T-cell (primary cell): ENCODE data around the gene ZNRF2. TPM values are rescaled to one million over a fixed set of nuclear protein-coding genes. Genes with fewer than 3 reads are reported as not detected.

Experiments
- ATAC-seq, 4 experiments: fragments of 200-7000 bp in 3 of 4; fragments of 150-1000 bp in 1 of 4; cut with Tn5 transposase; replicated peaks in 1 of 4; 1 replicate in 3 of 4; 2 replicates in 1 of 4; pipeline ENCODE4 v1.10.0; 2021; ENCODE audit warnings: moderate library complexity in 3 of 4, mild to moderate bottlenecking in 2 of 4, moderate number of reproducible peaks in 1 of 4
- CTCF ChIA-PET, 2 donors: fragments of 300-600 bp; sonication (Branson Sonifier 250); formaldehyde crosslinking; loops; one replicate each; lab custom pipeline; 2022; ENCODE audit warnings: antibody characterized with exemption in 2 of 2; lab: Charles Lee
- POLR2A ChIA-PET, 2 donors: fragments of 300-600 bp; sonication (Branson Sonifier 250); formaldehyde crosslinking; loops; one replicate each; lab custom pipeline; 2022; ENCODE audit warnings: antibody characterized with exemption in 2 of 2; lab: Charles Lee
- DNase-seq, 35 experiments: peaks; one replicate each; pipeline versions ENCODE4 v3.0.0 to v3.0.0-alpha.2; 2013 to 2023
- H3K27ac ChIP-seq: one replicate; pipeline ENCODE4 v1.5.1; 2013; ENCODE audit warnings: low read length
- H3K27me3 ChIP-seq, 2 experiments: replicated peaks in 1 of 2; 1 replicate in 1 of 2; 2 replicates in 1 of 2; pipeline versions ENCODE4 v1.6.1 to v1.7.0; 2013; ENCODE audit warnings: low read length in 1 of 2, mixed read lengths in 1 of 2; ENCODE audit not compliant: control insufficient read depth in 2 of 2, insufficient read depth in 2 of 2; ENCODE audit errors: extremely low read depth in 1 of 2
- H3K36me3 ChIP-seq, 2 donors: 1 replicate in 1 of 2; 2 replicates in 1 of 2; pipeline versions ENCODE4 v1.6.1 to v1.7.0; 2013; ENCODE audit warnings: low read length in 1 of 2; ENCODE audit not compliant: control insufficient read depth in 2 of 2, insufficient read depth in 1 of 2; ENCODE audit errors: extremely low read depth in 1 of 2
- H3K4me1 ChIP-seq, 2 experiments: 1 replicate in 1 of 2; 2 replicates in 1 of 2; pipeline versions ENCODE4 v1.6.1 to v1.7.0; 2013; ENCODE audit warnings: low read length in 2 of 2, mixed read lengths in 1 of 2; ENCODE audit not compliant: insufficient read depth in 2 of 2, control insufficient read depth in 1 of 2; ENCODE audit errors: extremely low read depth in 1 of 2
- H3K4me3 ChIP-seq, 2 donors: 1 replicate in 1 of 2; 2 replicates in 1 of 2; pipeline versions ENCODE4 v1.5.1 to v1.7.0; 2013; ENCODE audit warnings: mild to moderate bottlenecking in 2 of 2, low read length in 1 of 2, moderate library complexity in 1 of 2; ENCODE audit not compliant: control insufficient read depth in 1 of 2; ENCODE audit errors: extremely low read depth in 1 of 2
- H3K9me3 ChIP-seq: 2 replicates; pipeline ENCODE4 v1.7.0; 2013
- H3K27ac Mint-ChIP-seq, 2 donors: one replicate each; pipeline ENCODE4 v1.8.0; 2020 to 2021; ENCODE audit warnings: mild to moderate bottlenecking in 2 of 2, mixed read lengths in 2 of 2
- H3K27me3 Mint-ChIP-seq, 2 donors: one replicate each; pipeline ENCODE4 v1.8.0; 2021 to 2022; ENCODE audit warnings: mixed read lengths in 2 of 2
- H3K36me3 Mint-ChIP-seq: one replicate; pipeline ENCODE4 v1.8.0; 2021; ENCODE audit warnings: mixed read lengths
- H3K4me1 Mint-ChIP-seq, 3 donors: one replicate each; pipeline ENCODE4 v1.8.0; 2020 to 2022; ENCODE audit warnings: mixed read lengths in 3 of 3, mild to moderate bottlenecking in 1 of 3
- H3K4me3 Mint-ChIP-seq, 3 donors: one replicate each; pipeline ENCODE4 v1.8.0; 2020 to 2022; ENCODE audit warnings: mild to moderate bottlenecking in 3 of 3, mixed read lengths in 3 of 3, moderate library complexity in 3 of 3
- H3K9me3 Mint-ChIP-seq, 3 donors: one replicate each; pipeline ENCODE4 v1.8.0; 2020 to 2022; ENCODE audit warnings: mixed read lengths in 3 of 3
- WGBS: methylation state at CpG from one replicate; pipeline ENCODE4 v1.1.5; 2013; ENCODE audit warnings: missing lambda C conversion rate; ENCODE audit not compliant: insufficient coverage; 5-methylcytosine and 5-hydroxymethylcytosine counted together
- total RNA-seq, 35 experiments: library from RNA in 6 of 35; stranded (reverse) in 6 of 35; fragments of 120-200 nt in 1 of 35; gene quantifications; one replicate each; pipeline versions ENCODE4 v1.2.1 to v1.2.4 and lab custom pipeline; 2013 to 2026

Gene ZNRF2
- total RNA-seq, 5 donors from 2014 or later (not counting 1 experiment from before 2014, with no cell fraction given) = 22.4 to 38.4 (median 30.8) TPM

- no peak for ATAC-seq
- H3K27me3 Mint-ChIP-seq = no peaks in the 10 kb centered on the region
- H3K27ac Mint-ChIP-seq = no peak overlapping the region
- peaks cover 4 to 5% of the 10 kb centered on the region in 2 experiments for H3K4me1 ChIP-seq
- H3K9me3 ChIP-seq = no peaks in the 10 kb centered on the region
- H3K4me3 Mint-ChIP-seq = no peak overlapping the region
- H3K36me3 Mint-ChIP-seq = peaks cover 11% of the 10 kb centered on the region
- H3K4me3 ChIP-seq = no peak overlapping the region
- ChIA-PET CTCF (no interaction called here), POLR2A (no interaction called here)
- 90% methylated on average over 4 of the region's 7 CpGs for WGBS
- no peak overlapping the region for H3K27ac ChIP-seq
- DNase-seq = peak in 1 of 35 experiments; percentile 3
- H3K4me1 Mint-ChIP-seq = peaks cover 24 to 26% (median 26%) of the 10 kb centered on the region in 3 donors
- no peaks in the 10 kb centered on the region for H3K9me3 Mint-ChIP-seq
- H3K27me3 ChIP-seq = no peaks in the 10 kb centered on the region
- no peaks in the 10 kb centered on the region for H3K36me3 ChIP-seq
Observed at GRCh38 chr7:30252885-30253795, 31.3 kb upstream of the ZNRF2 start.

GRCh38 chr7:30253796-30254165, 30.6 kb upstream of the ZNRF2 start:
- H3K4me3 Mint-ChIP-seq = no peak overlapping the region
- peaks cover 23 to 26% (median 23%) of the 10 kb centered on the region in 3 donors for H3K4me1 Mint-ChIP-seq

GRCh38 chr7:30254248-30254647, 30.1 kb upstream of the ZNRF2 start:
- no peaks in the 10 kb centered on the region for H3K9me3 Mint-ChIP-seq
- DNase-seq (no peak), ATAC-seq (no peak)
- no peaks in the 10 kb centered on the region for H3K27me3 Mint-ChIP-seq
- peaks cover 18 to 22% (median 20%) of the 10 kb centered on the region in 3 donors for H3K4me1 Mint-ChIP-seq
- no peaks in the 10 kb centered on the region for H3K27me3 ChIP-seq
- WGBS = 91% methylated on average over 3 of the region's 5 CpGs
- H3K27ac Mint-ChIP-seq = no peak overlapping the region
- H3K4me3 ChIP-seq = no peak overlapping the region
- CTCF ChIA-PET = no interaction called here
- H3K4me1 ChIP-seq = peaks cover 4 to 5% of the 10 kb centered on the region in 2 experiments
- H3K27ac ChIP-seq = no peak overlapping the region
- POLR2A ChIA-PET = no interaction called here
- no peak overlapping the region for H3K4me3 Mint-ChIP-seq
- no peaks in the 10 kb centered on the region for H3K36me3 ChIP-seq
- H3K9me3 ChIP-seq = no peaks in the 10 kb centered on the region
- H3K36me3 Mint-ChIP-seq = peaks cover 21% of the 10 kb centered on the region

More at GRCh38 chr7:30253796-30254165, 30.6 kb upstream of the ZNRF2 start:
- Mint-ChIP-seq H3K27me3 (no peaks in the 10 kb centered on the region), H3K36me3 (peaks cover 16% of the 10 kb centered on the region), H3K27ac (no peak overlapping the region), H3K9me3 (no peaks in the 10 kb centered on the region)
- no peaks in the 10 kb centered on the region for H3K36me3 ChIP-seq
- peaks cover 4 to 5% of the 10 kb centered on the region in 2 experiments for H3K4me1 ChIP-seq
- H3K27me3 ChIP-seq = no peaks in the 10 kb centered on the region
- ChIA-PET CTCF (no interaction called here), POLR2A (no interaction called here)
- no peak overlapping the region for H3K27ac ChIP-seq
- ATAC-seq (no peak), DNase-seq (no peak)
- H3K4me3 ChIP-seq = no peak overlapping the region
- no peaks in the 10 kb centered on the region for H3K9me3 ChIP-seq
- 73% methylated on average over 2 of the region's 3 CpGs for WGBS

- ATAC-seq (no peak), DNase-seq (no peak)
- H3K4me3 Mint-ChIP-seq = no peak overlapping the region
- H3K9me3 Mint-ChIP-seq = no peaks in the 10 kb centered on the region
- Histone ChIP-seq H3K9me3 (no peaks in the 10 kb centered on the region), H3K4me3 (no peak overlapping the region), H3K4me1 (peaks cover under 1 to 5% of the 10 kb centered on the region in 2 experiments), H3K27me3 (no peaks in the 10 kb centered on the region), H3K36me3 (no peaks in the 10 kb centered on the region), H3K27ac (no peak overlapping the region)
- ChIA-PET POLR2A (no interaction called here), CTCF (no interaction called here)
- 92% methylated on average over 2 of the region's 4 CpGs for WGBS
- no peak overlapping the region for H3K27ac Mint-ChIP-seq
- H3K36me3 Mint-ChIP-seq = peaks cover 23% of the 10 kb centered on the region
- no peaks in the 10 kb centered on the region for H3K27me3 Mint-ChIP-seq
- H3K4me1 Mint-ChIP-seq = peaks cover 14 to 18% (median 16%) of the 10 kb centered on the region in 3 donors
Observed at GRCh38 chr7:30254717-30255063, 29.7 kb upstream of the ZNRF2 start.

- Histone ChIP-seq H3K36me3 (no peaks in the 10 kb centered on the region), H3K27ac (no peak overlapping the region), H3K27me3 (no peaks in the 10 kb centered on the region), H3K4me1 (peaks cover 0 to 3% of the 10 kb centered on the region in 2 experiments), H3K4me3 (no peak overlapping the region), H3K9me3 (no peaks in the 10 kb centered on the region)
- peaks cover 25% of the 10 kb centered on the region for H3K36me3 Mint-ChIP-seq
- peaks cover 9 to 13% (median 10%) of the 10 kb centered on the region in 3 donors for H3K4me1 Mint-ChIP-seq
- ChIA-PET POLR2A (interaction anchor here in 1 of 2 donors (0.6 kb wide), 1 partner anchor 23 kb away, joined by 5 read pairs; no protein-coding TSS in a partner anchor), CTCF (interaction anchor here in 1 of 2 donors (0.5 kb wide), 1 partner anchor 29 kb away, joined by 3 read pairs; no protein-coding TSS in a partner anchor)
- no peak overlapping the region for H3K27ac Mint-ChIP-seq
- H3K9me3 Mint-ChIP-seq = no peaks in the 10 kb centered on the region
- H3K4me3 Mint-ChIP-seq = no peak overlapping the region
- ATAC-seq = no peak
- WGBS = 100% methylated on average over 1 of the region's 4 CpGs
- DNase-seq = no peak
- no peaks in the 10 kb centered on the region for H3K27me3 Mint-ChIP-seq
Observed at GRCh38 chr7:30255064-30255769, 29.2 kb upstream of the ZNRF2 start.

GRCh38 chr7:30256349-30256858, 28.0 kb upstream of the ZNRF2 start:
- Histone ChIP-seq H3K9me3 (no peaks in the 10 kb centered on the region), H3K27me3 (no peaks in the 10 kb centered on the region), H3K27ac (no peak overlapping the region), H3K4me1 (no peaks in the 10 kb centered on the region), H3K4me3 (no peak overlapping the region), H3K36me3 (no peaks in the 10 kb centered on the region)
- DNase-seq (no peak), ATAC-seq (no peak)
- Mint-ChIP-seq H3K36me3 (peaks cover 25% of the 10 kb centered on the region), H3K9me3 (no peaks in the 10 kb centered on the region), H3K4me3 (no peak overlapping the region), H3K4me1 (peaks cover 0 to 2% (median under 1%) of the 10 kb centered on the region in 3 donors), H3K27me3 (no peaks in the 10 kb centered on the region), H3K27ac (no peak overlapping the region)
- ChIA-PET POLR2A (no interaction called here), CTCF (no interaction called here)
- WGBS = 91% methylated on average over 4 of the region's 10 CpGs
